T-helper 1 cell (primary cell): Measurements from ENCODE around the gene GABRD.
A peak's percentile ranks its signal among the peaks of the same experiment; 100 is the strongest.

Source experiments
- DNase-seq, 5 donors: peaks; one replicate each; pipeline ENCODE4 v3.0.0-alpha.2; 2012 to 2020

Gene GABRD

DNA sequence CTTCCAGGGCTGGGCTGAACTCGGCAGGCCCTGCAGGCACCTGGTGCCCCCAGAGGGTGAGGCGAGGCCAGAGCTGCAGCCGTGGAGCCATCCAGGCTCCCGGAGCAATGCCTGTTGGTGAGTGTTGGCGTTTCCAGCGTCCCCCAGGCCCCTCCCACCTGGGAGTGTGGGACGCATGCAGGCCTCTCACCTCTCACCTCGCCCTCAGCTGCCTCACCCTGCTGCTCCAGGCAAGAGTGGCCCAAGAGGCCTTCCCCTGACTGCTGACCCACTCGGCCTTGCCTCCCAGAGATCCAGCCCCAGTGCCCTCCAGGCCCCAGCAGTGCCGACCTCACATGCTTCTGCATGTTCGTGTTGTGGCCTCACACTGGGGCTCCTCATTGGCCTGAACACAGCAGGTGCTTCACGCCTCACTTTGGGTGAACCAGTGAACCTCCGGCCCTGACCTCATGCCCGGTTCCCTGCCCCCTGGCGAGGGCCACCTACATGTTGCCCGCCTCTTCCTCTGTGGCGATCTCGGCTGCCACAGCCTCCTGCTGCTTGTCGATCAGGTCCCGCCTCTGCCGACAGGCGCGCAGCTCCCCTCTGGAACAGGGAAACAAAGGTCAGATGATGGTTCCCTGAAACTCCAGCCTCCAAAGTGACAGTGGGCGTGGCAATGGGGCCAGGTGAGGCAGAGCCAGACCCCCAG, 32.5 kb upstream of the GABRD start:
- DNase-seq: no peak

DNA sequence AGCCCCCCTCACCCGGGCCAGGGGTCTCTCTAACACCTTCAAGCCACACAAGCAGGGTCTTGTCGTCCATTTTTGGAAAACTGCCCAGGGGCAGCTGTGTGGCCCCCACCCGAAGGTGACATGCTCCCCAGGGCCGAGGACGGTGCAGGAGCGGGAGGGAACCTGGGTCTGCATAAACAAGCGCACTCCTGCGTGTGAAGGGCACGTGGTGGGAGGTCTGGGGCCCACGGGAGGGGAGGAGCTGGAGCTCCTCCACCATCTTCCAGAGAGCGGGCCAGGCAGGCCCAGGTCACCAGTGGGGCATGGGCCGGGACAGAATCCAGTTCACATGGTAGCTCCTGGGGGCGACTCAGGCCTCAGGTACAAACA, 32.0 kb upstream of the GABRD start:
- DNase-seq: no peak

DNA sequence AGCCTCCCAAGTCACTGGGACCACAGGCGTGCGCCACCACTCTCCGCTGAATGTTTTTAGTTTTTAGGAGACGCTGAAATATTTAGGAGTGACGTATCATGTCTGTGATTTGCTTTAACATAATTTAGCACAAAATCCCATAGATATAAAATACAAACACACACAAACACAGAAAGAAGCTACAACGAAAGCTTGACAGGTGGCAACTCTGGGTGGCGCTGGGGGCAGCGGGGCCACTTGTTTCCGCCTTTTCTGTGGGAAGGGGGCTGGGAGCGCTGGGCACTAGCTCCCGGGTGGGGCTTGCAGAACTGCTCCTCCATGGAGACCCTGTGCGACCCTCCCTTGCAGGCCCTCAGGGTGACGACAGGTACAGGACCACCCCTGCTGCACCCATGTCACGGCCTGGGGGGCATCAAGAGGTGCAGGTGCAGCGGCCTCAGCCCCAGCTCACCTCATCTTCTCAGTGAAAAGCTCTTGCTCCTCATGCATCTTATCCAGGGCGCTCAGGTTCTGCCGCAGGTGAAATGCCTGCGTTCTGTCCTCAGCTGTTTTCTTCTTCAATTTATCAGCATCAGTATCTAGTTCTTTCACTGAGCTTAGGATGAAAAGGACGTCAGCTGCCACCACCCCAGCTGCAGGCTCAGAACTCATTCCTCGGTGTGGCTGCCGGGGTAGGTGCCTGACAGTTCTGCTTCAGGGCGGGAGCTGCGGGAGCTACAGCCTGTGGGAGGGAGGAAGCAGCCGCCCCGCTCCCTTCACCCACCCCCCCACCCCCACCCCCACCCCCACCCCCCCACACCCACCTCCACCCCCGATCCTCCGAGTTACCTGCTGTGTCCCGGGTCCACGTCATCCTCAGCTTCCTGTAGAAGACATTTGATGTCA, 30.8 kb upstream of the GABRD start:
- DNase-seq: no peak

DNA sequence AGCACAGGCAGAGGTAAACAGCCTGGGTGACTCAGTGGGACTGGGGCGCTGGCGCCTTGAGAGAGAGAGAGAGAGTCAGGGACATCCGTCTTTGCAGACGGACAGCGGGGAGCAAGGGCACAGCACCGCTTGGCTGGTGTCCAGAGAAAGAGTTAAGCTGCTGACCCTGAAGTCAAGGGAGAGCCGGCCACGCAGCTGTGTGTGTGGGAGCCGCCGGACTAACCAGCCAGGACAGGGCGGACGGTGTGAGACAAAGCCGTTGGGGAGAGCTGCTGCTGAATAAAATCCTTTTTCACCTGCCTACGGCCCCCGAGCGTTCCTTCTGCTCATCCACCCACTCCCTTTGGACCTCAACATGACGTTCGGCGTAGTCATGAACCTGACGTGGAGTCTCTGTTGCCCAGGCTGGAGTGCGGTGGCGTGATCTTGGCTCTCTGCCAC, 30.0 kb upstream of the GABRD start:
- no peak for DNase-seq

DNA sequence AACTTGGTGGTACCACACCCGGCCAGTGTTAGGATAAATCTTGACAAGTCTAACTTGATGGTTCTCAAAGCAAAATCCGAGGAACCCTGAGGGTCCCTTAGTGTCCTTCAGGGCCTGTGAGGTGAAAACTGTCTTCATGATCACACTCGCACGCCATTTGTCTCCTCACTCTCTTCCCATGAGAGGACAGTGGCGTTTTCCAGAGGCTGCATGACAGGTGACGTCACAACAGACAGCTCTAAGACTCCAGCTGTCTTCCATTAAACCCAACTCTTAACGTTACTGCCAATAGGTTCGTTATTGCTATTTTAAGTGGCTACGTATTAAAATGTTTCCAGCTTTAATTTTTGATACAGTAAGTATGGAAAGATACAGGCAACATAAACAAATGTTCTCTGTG, 29.4 kb upstream of the GABRD start:
- no peak for DNase-seq

DNA sequence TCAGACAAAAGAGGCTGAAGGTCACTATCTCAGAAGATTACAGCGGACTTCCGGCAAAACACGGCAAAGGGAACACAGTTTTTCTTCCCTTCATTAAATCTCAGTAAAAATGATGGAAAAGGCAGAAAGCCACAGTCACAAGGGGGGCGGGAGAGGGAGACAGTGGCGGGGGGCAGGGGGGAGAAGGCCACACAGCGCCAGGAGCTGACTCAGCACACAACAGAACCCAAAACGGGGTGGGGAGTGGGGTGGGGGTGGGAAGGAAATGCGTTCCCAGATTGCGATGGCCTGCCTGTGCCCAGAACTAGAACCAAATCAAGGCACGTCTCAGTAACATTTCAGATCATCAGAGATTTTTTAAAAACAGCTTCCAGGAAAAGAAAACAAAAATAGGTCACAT, 28.9 kb upstream of the GABRD start:
- no peak for DNase-seq

DNA sequence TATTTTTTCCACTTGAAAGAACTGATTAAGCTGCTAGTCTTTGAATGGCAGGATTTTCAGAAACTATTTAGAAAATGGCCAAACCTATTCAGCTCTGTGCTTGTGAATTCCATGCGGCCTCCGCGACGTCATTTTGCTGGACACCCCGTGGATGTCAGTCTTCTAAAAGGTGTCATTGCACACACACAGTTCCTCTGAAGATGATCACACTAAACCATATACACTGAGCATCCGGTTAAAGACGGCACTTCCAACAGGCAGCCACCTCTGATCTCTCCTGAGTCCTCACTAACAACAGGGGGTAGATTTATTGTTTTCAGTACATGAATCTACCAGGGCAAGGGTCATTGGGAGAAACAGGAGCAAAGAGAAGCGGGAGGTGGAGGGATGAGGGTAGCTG, 24.6 kb upstream of the GABRD start:
- DNase-seq: no peak

DNA sequence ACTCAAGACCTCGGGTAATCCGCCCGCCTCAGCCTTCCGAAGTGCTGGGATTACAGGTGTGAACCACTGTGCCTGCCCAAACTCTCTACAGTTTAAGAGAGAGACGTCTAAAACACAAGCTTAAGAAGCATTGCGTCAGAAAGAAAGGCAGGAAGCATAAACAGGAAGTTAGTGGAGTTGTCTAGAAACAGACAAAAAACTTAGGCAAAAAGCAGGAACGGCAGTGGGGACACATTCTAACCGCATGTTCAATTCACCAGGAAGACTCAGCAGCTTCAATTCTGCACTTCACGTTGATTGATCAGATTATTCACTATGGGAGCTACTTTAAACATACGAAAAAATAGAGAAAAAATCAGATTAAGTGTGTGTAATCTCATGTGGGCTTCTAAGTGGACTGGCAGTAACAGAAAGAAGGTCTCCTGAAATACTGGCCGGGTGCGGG, 22.9 kb upstream of the GABRD start:
- DNase-seq: peak in 1 of 5 donors; percentile 70

DNA sequence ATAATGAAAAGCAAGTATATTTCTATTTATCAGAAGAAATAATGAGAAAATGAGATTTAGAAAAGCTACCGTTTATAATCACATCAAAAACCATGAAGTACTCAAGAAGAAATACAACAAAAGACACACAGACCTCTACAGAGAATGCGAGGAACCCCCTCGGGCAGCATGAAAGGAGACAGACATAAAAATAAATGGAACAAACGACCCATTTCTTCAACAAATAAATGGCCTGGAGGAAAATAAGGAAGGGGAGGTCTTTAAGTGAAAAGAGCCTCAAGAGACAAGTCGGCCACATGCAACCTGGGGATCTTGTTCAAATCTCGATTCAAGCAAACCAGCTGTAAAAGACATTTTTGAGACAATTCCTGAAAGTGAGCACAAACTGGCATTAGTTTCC, 21.6 kb upstream of the GABRD start:
- no peak for DNase-seq

DNA sequence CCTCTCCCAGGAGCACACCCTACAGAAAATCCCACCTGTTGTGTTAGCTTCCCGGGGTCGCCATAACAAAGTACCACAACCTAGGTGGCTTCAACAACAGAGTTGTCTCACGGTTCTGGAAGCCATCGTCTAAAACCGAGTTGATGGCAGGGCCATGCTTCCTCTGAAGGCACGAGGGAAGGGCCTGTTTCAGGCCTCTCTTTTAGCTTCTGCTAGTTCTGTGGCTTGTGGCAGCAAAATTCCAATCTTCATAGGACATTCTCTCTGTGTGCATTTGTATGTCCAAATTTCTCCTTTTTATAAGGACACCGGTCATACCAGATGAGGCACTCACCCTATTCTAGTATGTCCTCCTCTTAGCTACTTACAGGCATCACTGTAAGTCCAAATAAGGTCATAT, 18.7 kb upstream of the GABRD start:
- no peak for DNase-seq

DNA sequence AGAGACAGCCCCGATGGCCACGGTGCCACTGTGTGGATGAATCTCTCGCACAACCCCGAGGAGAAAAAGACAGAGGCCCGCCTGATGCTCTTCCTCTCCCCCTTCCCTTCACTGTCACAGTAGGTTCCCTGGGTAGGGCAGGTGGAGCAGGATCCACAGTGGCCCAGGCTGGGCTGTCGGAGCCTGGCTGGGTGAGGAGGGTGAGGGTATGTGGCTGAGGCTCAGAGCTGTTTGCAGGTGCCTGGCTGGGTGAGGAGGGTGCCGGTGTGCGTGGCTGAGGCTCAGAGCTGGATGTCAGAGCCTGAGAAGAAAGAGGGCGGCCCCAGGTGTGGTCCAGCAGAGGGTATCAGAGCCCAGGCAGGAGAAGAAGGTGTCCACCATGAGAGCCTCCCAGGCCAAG, 18.3 kb upstream of the GABRD start:
- DNase-seq: no peak

DNA sequence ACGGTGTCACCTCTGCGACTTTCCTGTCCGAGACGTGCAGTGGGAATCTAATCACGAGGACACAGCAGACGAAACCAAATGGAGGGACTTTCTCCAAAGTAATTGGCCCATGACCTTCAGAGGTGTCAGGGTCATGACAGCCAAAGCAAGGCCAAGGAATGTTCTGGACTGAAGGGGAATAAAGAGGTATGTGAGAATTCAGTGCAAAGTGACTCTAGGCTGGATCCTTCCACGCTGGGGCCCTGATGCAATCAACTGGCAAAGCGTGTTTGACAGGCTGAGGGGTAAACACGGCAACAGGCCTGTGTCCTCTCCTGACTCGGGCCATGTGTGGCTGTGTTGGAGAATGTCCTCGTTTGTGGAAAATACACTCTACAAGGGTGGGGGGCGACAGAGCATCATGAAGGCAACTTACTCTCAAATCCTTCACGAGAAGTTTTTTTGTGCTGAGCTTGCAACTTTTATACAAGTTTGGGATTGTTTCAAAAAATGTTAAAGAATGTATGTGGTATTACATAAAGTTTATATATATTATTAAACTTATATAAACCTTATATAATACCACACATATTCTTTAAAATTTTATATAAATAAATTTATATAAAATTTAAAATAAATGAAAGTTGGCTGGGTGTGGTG, 17.3 kb upstream of the GABRD start:
- DNase-seq: no peak

DNA sequence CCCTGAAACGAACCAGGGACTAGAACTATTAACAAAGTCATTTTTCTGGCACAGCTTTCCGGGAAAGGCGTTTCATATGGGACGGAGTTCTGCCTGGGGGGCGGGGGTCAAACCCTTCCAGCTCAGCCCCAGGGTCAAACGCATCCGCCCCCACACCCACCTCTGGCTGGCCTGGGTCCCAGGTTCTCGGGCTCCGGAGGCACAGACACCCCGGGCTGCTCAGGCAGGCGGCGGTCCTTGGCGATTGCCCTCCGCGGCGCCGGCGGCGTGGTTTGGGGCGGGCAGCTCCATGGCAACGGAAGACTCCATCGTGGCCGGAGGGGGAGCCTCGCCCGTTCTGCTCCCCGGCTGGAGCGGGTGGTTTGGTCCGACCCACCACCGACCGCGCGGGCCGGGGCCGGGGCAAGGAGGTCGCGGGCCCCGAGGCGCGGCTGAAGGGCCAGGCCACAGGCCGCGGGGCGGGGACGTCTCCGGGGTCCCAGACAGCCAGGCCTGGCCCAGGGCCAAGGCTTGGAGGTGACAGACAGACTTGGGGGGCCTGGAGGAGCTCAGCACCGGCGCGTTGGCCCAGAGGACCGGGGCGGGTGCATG, 15.5 kb upstream of the GABRD start, which contains the start of gene CFAP74:
Gene CFAP74 (minus strand): TSS at position 246 of the 591 bp plus-strand sequence. CDS start 12,830 bp downstream, outside the sequence.
- peak in 1 of 5 donors; percentile 22 for DNase-seq

DNA sequence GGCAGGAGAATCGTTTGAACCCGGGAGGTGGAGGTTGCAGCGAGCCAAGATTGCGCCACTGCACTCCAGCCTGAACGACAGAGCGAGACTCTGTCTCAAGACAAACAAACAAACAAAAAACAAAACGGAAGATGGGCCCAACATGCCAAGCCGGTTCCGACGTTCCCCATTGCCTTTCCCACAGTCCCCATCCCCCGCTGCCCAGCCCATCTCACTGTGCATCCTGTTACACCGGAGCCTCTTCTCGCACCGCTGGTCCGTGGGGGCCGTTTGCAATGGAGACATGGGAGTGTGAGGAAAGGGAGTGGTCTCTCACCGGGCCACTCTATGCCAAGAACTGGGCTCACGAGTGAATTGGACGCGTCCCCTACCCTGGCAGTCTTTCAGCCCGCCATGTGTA, 14.3 kb upstream of the GABRD start:
- no peak for DNase-seq

DNA sequence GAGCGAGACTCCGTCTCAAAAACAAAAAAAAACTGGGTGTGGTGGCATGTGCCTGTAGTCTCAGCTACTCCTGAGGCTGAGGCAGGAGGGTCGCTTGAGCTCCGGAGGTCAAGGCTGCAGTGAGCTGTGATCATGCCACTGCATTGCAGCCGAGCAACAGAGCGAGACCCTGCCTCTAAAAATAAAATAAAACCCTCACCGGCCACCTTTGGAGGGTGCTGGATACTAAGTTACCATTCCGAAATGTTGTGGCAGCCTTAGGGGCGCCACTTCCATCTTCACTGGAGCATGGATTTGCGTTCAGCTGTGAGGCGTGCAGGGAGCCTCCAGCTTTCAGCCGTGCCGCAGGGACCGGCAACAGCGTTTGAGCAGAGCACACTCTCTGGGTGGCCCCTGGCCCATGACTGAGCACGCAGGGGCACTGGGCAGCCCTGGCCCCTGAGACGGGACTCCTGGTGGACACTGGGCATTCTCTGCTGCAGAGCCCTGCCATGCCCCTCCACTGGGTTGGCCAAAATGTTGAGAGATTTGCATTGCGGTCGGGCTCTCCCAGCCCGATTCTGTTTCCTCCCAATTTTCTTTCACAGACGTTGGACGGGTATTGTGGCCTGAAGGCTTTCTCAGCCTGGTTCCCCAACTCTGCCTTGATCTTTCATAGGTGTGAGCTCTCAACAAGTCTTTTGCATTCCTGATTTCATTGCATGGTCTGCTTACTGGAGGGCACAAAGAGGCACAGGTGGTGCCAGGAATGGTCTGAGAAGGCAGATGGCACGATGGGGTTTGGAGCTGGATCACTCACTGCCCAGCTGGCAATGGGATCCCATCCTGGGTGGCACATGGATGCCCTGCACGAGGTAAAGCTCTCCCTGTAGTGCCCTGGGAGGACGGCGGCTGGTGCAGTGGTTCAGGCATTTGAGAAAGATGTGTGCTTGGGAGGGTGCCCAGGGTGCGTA, 9.8 kb upstream of the GABRD start:
- no peak for DNase-seq

DNA sequence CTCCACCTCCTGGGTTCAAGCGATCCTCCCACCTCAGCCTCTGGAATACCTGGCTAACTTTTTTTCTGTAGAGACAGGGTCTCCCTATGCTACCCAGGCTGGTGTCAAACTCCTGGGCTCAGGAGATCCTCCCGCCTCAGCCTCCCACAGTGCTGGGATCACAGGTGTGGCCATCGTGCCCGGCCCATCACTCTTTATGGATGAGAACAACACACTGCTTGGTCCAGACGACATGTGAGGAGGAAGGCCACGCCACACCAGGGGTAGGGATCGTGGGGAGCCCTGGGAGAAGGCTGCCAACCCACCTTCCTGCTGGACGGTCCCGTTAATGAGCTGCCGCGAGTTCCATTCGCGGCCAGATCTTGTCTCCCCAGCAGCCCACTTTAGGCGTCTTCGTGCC, 5.0 kb upstream of the GABRD start:
- DNase-seq: no peak

DNA sequence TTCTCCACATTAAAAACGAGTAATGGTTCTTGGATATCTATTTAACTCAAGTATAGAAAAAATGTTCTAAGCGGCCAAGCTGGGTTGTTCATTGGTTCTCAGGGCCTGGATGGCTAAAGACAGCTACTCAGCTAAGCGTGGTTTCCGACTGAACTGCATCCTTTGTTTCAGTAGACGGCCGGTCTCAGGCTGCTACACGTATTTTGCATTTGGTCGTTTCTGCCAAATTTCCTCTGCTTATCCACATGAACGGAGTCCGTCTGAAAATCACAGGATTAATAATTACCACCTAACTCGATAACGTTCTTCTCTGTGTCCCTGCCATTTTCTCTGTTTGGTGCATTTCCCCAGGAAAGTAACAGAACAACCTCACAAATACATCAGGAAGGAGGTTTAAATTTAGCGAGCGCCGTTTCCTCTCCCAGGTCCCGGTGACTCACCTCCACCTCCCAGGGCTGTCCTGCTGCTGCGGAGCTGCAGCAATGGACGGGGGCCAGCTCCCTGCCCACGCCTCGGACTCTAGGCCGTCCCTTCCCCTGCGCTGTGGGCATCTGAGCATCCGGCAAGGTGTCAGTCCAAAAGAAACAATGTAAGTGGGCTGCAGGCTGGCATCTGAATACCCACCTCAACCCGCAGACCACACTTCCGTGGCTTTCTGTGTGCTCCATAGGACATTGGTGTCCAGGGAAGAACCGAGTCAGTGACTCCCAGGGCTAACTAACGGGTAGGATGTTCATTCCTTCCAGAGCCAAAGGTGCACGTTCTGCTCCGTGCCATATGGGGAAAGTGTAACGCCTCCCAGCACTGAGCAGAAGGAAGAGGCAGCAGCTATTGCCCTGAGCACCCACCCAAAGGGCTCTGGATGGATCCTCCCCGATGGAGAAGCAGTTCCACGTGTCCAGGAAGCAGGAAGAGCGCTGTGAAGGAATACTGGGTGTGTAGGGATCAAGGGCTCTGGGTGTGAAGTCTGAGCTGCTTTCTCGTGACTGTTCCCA, 4.1 kb upstream of the GABRD start:
- no peak for DNase-seq

DNA sequence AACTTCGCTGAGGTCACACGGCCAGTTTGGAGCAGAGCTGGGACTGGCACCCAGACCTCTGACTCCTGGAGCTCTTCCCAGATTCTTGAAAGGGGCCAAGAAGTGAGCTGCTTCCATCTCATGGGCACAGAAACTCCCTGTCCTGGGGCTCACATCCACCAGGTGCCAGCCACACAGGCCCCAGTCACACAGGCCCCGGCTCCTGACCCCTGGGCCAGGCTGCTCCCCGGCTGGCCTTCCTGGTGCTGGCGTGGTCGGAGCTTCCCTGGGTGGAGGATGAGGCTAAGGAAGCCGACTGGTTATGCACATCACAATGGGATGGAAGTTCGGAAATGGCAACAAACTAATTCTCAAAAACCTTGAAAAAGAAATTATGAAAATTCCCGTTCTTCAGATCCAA, 3.0 kb upstream of the GABRD start:
- no peak for DNase-seq

DNA sequence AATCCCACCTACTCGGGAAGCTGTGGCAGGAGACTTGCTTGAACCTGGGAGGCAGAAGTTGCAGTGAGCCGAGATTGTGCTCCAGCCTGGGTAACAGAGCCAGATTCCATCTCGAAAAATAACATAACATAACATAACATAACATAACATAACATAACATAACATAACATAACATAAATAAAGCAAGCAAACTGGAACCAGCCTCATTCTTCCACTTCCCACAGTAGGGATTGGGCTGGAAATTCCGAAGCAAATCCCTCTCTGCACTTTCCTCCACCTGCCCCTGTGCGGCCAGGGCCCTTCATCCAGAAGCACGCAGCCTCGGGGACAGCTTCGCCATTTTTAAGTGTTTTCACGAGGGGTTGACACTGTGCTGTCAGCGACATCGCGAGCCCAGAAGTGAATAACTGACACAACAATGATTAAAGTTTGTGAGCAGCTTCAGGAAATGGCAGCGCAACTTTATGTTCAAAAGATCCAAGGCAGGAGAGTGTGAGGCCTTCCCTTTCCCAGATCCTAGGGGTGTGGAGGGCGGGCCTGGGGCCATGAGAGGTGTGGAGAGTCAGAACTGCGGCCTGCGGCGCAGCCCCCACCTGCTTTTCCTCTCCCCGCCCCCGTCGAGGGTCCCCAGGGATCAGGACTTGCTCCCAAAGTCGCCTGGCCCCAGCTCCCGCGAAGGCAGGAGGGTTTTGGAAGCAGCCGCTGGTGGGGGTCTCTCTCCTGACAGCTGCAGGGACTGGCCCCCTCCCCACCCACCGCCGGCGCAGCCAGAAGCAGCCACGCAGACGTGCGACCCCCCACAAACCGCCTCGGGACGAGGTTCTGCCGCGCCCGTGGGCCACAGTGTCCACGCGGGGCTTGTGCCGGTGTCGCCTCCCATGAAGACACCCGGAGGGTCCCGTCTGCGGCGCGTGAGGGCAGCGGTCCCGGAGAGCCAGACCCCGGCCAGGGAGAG, 651 bp upstream of the GABRD start:
- no peak for DNase-seq
